GM12878 (cell line): Measurements from ENCODE around the gene NPHS1. TPM values are rescaled to one million over a fixed set of nuclear protein-coding genes. Genes with fewer than 3 reads are reported as not detected.

Experiments
- ATAC-seq: fragments of 200-7000 bp; cut with Tn5 transposase; 3 replicates; pipeline ENCODE4 v1.9.1; 2020; ENCODE audit warnings: mild to moderate bottlenecking, moderate library complexity
- BruUV-seq: library from RNA; stranded (reverse); fragments of 400-500 nt; replicated peaks from 2 replicates; lab custom pipeline; 2021; lab: Mats Ljungman, UMichigan
- CTCF ChIA-PET: fragments of 300-600 bp; sonication (Branson Sonifier 250); formaldehyde crosslinking; extraction: SDS; loops from one replicate; lab custom pipeline; 2021; ENCODE audit warnings: inconsistent platforms; lab: Yijun Ruan, JAX
- POLR2A ChIA-PET: fragments of 350-600 bp; formaldehyde crosslinking; extraction: SDS; loops from one replicate; lab custom pipeline; 2021; ENCODE audit warnings: inconsistent platforms; lab: Charles Lee
- RAD21 ChIA-PET: fragments of 300-600 bp; sonication (Branson Sonifier 250); formaldehyde crosslinking; loops from one replicate; lab custom pipeline; 2023; ENCODE audit warnings: antibody characterized with exemption; ENCODE audit not compliant: unreplicated experiment; lab: Charles Lee
- SMC1A ChIA-PET: fragments of 300-600 bp; sonication (Branson Sonifier 250); formaldehyde crosslinking; loops from one replicate; lab custom pipeline; 2023; ENCODE audit not compliant: unreplicated experiment, uncharacterized antibody; lab: Charles Lee
- DNase-seq: peaks from one replicate; pipeline ENCODE4 v3.0.0-alpha.2; 2011; ENCODE audit warnings: low read depth, low spot score
- FAIRE-seq: peaks from 3 replicates; lab custom pipeline; 2011; peaks lifted over from hg19 to GRCh38; lab: Jason Lieb, UNC
- H2AFZ ChIP-seq: 2 replicates; pipeline ENCODE4 v1.6.0; 2011; ENCODE audit warnings: low read depth, low read length, control low read depth; ENCODE audit not compliant: control insufficient read depth
- H3K27ac ChIP-seq: 2 replicates; pipeline ENCODE4 v1.5.1; 2011; ENCODE audit warnings: control low read depth; ENCODE audit not compliant: control insufficient read depth, insufficient read depth
- H3K27me3 ChIP-seq, 2 experiments: replicated peaks in 1 of 2; 2 replicates each; pipeline versions ENCODE4 v1.6.0 to v1.6.1; 2011; ENCODE audit warnings: low read length in 1 of 2; ENCODE audit not compliant: control insufficient read depth in 2 of 2, insufficient read depth in 2 of 2
- H3K36me3 ChIP-seq, 2 experiments: 2 replicates each; pipeline ENCODE4 v1.5.1; 2011; ENCODE audit warnings: low read length in 1 of 2; ENCODE audit not compliant: control insufficient read depth in 2 of 2, insufficient read depth in 2 of 2
- H3K4me1 ChIP-seq: 2 replicates; pipeline ENCODE4 v1.6.1; 2011; ENCODE audit warnings: mild to moderate bottlenecking, low read length, moderate library complexity, mixed read lengths; ENCODE audit not compliant: control insufficient read depth, insufficient read depth
- H3K4me2 ChIP-seq: 2 replicates; pipeline ENCODE4 v1.6.0; 2011; ENCODE audit warnings: control low read depth; ENCODE audit not compliant: control insufficient read depth, insufficient read depth
- H3K4me3 ChIP-seq: fragments of 200-600 bp; sonication (generic); 2 replicates; pipeline ENCODE4 v1.5.1; 2016
- H3K79me2 ChIP-seq: 2 replicates; pipeline ENCODE4 v1.6.0; 2011; ENCODE audit warnings: low read length; ENCODE audit not compliant: control insufficient read depth, insufficient read depth
- H3K9ac ChIP-seq: 2 replicates; pipeline ENCODE4 v1.8.0; 2011; ENCODE audit warnings: low read length, control low read depth, mixed read lengths; ENCODE audit not compliant: control insufficient read depth, insufficient read depth
- H3K9me3 ChIP-seq: replicated peaks from 3 replicates; pipeline ENCODE4 v1.5.1; 2011; ENCODE audit warnings: mild to moderate bottlenecking, low read length; ENCODE audit not compliant: control insufficient read depth, insufficient read depth
- H4K20me1 ChIP-seq: 2 replicates; pipeline ENCODE4 v1.6.0; 2011; ENCODE audit not compliant: control insufficient read depth, insufficient read depth
- CTCF ChIP-seq, 3 experiments: IDR thresholded peaks in 2 of 3; conservative IDR thresholded peaks in 1 of 3; 2 replicates each; pipeline ENCODE4 v1.5.1; 2011; ENCODE audit warnings: low read depth in 3 of 3, low read length in 3 of 3, mild to moderate bottlenecking in 3 of 3, control low read depth in 2 of 3, moderate library complexity in 2 of 3, inconsistent platforms in 1 of 3, mixed read lengths in 1 of 3; ENCODE audit not compliant: control insufficient read depth in 2 of 3, insufficient read depth in 1 of 3; ENCODE audit errors: extremely low read depth in 1 of 3
- JUND ChIP-seq: IDR thresholded peaks from 2 replicates; pipeline ENCODE4 v1.6.1; 2012; ENCODE audit warnings: low read depth, mild to moderate bottlenecking, low read length, improper control_type of control experiment, moderate library complexity
- KLF5 ChIP-seq: fragments of 450-650 bp; IDR thresholded peaks from 2 replicates; pipeline ENCODE4 v1.6.1; 2014; ENCODE audit warnings: mild to moderate bottlenecking; ENCODE audit not compliant: partially characterized antibody
- MXI1 ChIP-seq: fragments of 150-350 bp; IDR thresholded peaks from 2 replicates; pipeline ENCODE4 v1.6.1; 2011; ENCODE audit warnings: low read depth, mild to moderate bottlenecking, inconsistent platforms, low read length, improper control_type of control experiment
- NKRF ChIP-seq: fragments of 450-650 bp; conservative IDR thresholded peaks from 2 replicates; pipeline ENCODE4 v1.6.1; 2017; ENCODE audit warnings: mild to moderate bottlenecking, moderate library complexity
- SREBF2 ChIP-seq: IDR thresholded peaks from 2 replicates; pipeline ENCODE4 v1.6.1; 2012; ENCODE audit warnings: mild to moderate bottlenecking, low read length
- ZBTB33 ChIP-seq: fragments of 450-650 bp; IDR thresholded peaks from 2 replicates; pipeline ENCODE4 v1.6.1; 2017; ENCODE audit warnings: mild to moderate bottlenecking
- WGBS: methylation state at CpG from one replicate; pipeline ENCODE4 v1.1.6; 2016; ENCODE audit warnings: low lambda C conversion rate; ENCODE audit not compliant: insufficient replicate concordance, insufficient coverage; ENCODE audit errors: missing lambda C conversion rate; 5-methylcytosine and 5-hydroxymethylcytosine counted together
- in situ Hi-C: fragments of 300-500 bp; cut with MboI; formaldehyde crosslinking; loops from 9 replicates; pipeline ENCODE4 v1.14.3; 2018; ENCODE audit warnings: mixed read lengths
- intact Hi-C: fragments of 100-400 bp; cut with micrococcal nuclease; formaldehyde crosslinking; loops from one replicate; pipeline ENCODE4 v1.14.2; 2022; ENCODE audit not compliant: unreplicated experiment
- polyA plus RNA-seq, 11 experiments: library from polyadenylated mRNA; depleted of rRNA in 4 of 11; unstranded in 6 of 11; stranded (reverse) in 5 of 11; fragments of >200 nt; fragmentation: Nextera tagmentation in 4 of 11; fragmentation: Illumina TruSeq in 1 of 11; extraction: Ambion mirVana in 4 of 11; extraction: Trizol in 1 of 11; gene quantifications; 1 replicate in 1 of 11; 2 replicates in 10 of 11; pipeline versions ENCODE4 v1.2.1 to v1.2.3, GENCODE V29; 2011 to 2016; ENCODE audit warnings: inconsistent platforms in 2 of 11, missing spikeins in 2 of 11, low read depth in 1 of 11
- total RNA-seq, 4 experiments: library from RNA; depleted of rRNA in 3 of 4; stranded (reverse); fragments of >200 nt in 3 of 4; fragmentation: Illumina TruSeq in 1 of 4; extraction: Trizol in 1 of 4; gene quantifications; 2 replicates each; pipeline versions ENCODE4 v1.2.1 to v1.2.3, GENCODE V29; 2013 to 2021

NPHS1 gene
- total and polyA plus RNA-seq, 10 of the 15 experiments (the other 5 are each of a cell fraction or from before 2014, with no cell fraction given): not detected

GRCh38 chr19:35818445-35818844 is 33.9 kb downstream of the NPHS1 start:
- DNase-seq: no peak
- RAD21 ChIA-PET: interaction anchor here (2.0 kb wide), 1 partner anchor 126 kb away, joined by 6 read pairs; no protein-coding TSS in a partner anchor
- CTCF ChIA-PET: no interaction called here
- TF ChIP-seq CTCF (IDR thresholded peaks at IDR 0.05 in 2 of 3, conservative IDR thresholded peaks at IDR 0.05 in 1 of 3; ENCODE audit: control insufficient read depth in 2 of 3, extremely low read depth in 1 of 3, insufficient read depth in 1 of 3, low read depth in 3 of 3, low read length in 3 of 3): no peak
- TF ChIP-seq KLF5: no peak
- no peak for TF ChIP-seq ZBTB33
- TF ChIP-seq NKRF: no peak
- TF ChIP-seq MXI1: no peak
- TF ChIP-seq JUND: no peak
- TF ChIP-seq SREBF2: no peak
- Histone ChIP-seq H3K9me3 (no peaks in the 10 kb centered on the region), H2AFZ (no peak overlapping the region), H3K79me2 (no peaks in the 10 kb centered on the region), H3K36me3 (no peaks in the 10 kb centered on the region), H3K27ac (no peak overlapping the region), H3K4me2 (no peak overlapping the region), H3K4me1 (no peaks in the 10 kb centered on the region), H3K27me3 (0 out of 4 replicates have a peak, but pooled peaks cover 0 to 3% of the 10 kb centered on the region in 2 experiments), H3K4me3 (no peak overlapping the region), H3K9ac (no peak overlapping the region), H4K20me1 (no peaks in the 10 kb centered on the region)
- BruUV-seq: no TSS peak
- POLR2A ChIA-PET: interaction anchor here (1.4 kb wide), 1 partner anchor 8 kb away, joined by 5 read pairs; no protein-coding TSS in a partner anchor
- WGBS: 0% methylated on average over 3 of the region's 3 CpGs
- FAIRE-seq: no peak
- no peak for ATAC-seq
- in situ Hi-C loops (no loop called here), intact Hi-C loops (loop anchor here (2.0 kb wide), 1 partner anchor 124 kb away; no protein-coding TSS in a partner anchor)
- SMC1A ChIA-PET: no interaction called here
